ENCODE measurements around the gene SLC39A7. TPM values are rescaled to one million over a fixed set of nuclear protein-coding genes. Genes with fewer than 3 reads are reported as not detected.

Gene SLC39A7
- total RNA-seq, 2 donors from 2014 or later: 50.5 to 65.0 TPM

DNA sequence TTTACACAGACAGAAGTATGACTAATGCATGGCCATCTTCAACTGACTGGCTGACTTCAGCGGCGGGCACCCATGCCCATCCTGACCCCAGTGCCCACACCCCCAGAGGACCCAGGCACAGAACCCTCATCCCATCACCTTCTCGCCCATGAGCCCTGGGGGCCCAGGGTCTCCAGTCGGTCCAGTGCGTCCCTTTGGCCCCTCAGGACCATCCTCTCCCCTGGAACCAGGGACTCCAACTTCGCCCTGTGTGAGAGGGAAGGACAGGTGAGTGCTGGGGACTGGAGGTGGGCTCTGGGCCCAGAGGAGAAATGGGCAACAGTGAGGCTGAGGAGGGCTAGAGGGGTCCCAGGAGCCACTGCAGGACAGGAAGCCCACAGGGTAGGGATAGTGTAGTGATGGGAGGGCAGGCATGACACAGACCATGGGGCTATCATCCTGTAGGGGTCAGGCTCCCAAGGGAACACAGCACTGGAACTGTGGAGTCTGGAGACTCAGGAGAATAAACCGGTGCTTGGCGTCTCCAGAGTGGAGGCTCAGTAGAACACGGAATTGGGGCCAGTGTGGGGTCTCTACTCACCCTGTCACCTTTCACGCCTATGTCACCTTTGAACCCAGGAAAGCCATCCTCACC is 25.1 kb upstream of the SLC39A7 start:
- Mint-ChIP-seq H3K27me3 (peaks cover 12% of the 10 kb centered on the region), H3K9me3 (no peaks in the 10 kb centered on the region), H3K4me1 (no peaks in the 10 kb centered on the region), H3K4me3 (no peak overlapping the region), H3K36me3 (ENCODE audit: low read depth) (no peaks in the 10 kb centered on the region), H3K27ac (peak overlapping the region; percentile 25)
- no peak for ATAC-seq (replicated peaks)

DNA sequence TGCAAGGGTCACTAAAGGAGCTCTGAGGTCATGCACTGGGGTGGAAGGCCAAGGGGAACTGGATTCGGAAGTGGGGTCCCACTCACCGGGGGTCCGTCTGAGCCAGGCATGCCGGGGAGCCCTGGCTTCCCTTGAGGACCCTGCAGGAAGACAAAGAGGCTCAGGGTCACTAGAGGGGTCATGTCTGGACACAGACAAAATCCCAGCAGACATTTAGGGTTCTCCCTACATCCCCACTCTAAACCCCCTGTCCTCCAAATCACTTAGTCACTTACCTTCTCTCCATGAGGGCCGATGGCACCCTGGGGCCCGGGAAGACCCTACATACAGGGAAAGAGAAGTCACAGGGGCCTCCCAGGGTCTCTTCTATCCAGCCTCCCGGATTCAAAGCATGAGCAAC is 23.8 kb upstream of the SLC39A7 start:
- no peak for ATAC-seq (replicated peaks)
- H3K9me3 Mint-ChIP-seq: no peaks in the 10 kb centered on the region
- no peaks in the 10 kb centered on the region for H3K36me3 Mint-ChIP-seq (ENCODE audit: low read depth)
- no peak overlapping the region for H3K4me3 Mint-ChIP-seq
- H3K4me1 Mint-ChIP-seq: no peaks in the 10 kb centered on the region
- H3K27ac Mint-ChIP-seq: no peak overlapping the region
- H3K27me3 Mint-ChIP-seq: peaks cover 12% of the 10 kb centered on the region

DNA sequence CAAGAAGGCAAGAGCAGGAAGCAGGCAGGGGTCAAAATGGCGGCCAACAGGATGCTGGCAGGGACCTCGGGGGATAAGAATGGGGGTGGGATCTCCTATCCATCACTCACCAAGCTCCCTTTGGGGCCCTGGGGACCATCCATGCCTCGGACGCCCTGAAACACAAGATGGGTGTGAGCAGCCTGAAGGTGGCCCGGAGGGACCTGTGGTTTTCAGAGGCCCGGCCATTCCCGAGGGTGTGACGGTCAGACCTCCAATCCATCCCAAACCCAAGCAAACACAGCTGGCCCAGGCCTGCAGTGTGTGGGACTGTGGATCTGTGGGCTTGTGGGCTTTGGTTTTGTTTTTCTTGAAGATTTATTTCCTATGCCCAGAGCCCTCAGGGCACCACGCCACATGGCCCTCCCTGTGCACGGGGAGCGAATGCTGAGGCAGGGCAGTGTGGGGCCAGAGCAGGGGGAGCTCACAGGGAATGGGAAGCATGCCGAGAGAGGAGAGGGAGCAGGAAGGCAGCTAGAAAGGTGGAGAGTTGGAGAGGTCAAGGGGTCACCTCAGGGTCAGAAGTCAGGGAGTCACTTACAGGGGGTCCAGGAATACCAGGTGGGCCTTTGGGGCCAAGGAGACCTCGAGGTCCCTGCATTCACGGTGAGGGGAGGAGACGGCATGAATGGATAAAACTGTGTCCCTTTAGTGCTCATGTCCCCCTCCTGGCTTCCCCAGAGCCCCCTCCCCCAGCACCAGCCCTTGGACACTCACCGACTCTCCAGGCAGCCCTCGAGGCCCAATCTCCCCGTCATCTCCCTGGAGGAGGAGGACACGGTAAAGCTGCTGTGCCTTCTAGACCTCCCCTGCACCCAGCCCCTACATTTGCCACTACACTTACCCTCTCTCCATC is 22.9 kb upstream of the SLC39A7 start:
- no peak overlapping the region for H3K27ac Mint-ChIP-seq
- peaks cover 2% of the 10 kb centered on the region for H3K4me1 Mint-ChIP-seq
- peaks cover 3% of the 10 kb centered on the region for H3K9me3 Mint-ChIP-seq
- no peak overlapping the region for H3K4me3 Mint-ChIP-seq
- H3K36me3 Mint-ChIP-seq (ENCODE audit: low read depth): no peaks in the 10 kb centered on the region
- ATAC-seq (replicated peaks): no peak
- peaks cover 9% of the 10 kb centered on the region for H3K27me3 Mint-ChIP-seq

DNA sequence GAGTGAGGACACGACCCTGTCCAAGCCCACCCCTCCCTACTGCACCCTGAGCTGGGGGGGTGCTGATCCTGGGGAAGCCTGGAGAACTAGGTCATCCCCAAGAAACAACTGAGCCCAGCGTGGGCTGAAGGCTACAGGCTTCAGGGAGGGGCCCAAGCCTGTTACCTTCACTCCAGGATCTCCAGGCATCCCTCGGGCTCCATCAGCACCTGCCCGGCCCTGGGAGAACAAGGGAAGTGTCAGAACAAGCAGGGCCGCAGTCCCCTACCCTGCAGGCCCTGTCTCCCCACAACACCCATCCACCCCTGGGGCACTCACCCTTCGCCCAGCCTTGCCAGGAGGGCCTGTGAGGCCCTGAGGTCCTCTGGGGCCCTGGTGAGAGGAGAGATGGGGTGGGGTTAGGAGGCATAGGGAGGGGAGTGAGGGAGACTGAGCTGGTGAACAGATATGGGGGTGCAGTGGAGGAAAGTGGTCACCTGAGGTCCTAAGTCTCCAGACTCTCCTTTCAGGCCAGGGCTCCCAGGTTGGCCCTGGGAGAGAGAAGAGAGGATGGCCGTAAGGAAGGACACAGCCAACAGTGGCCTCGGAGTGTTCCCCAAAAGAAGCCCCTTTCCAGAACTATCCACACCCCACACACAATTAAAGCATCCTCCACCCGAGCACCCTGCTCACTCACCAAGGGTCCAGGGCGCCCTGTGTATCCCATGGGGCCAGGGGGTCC is 21.8 kb upstream of the SLC39A7 start:
- peaks cover 14% of the 10 kb centered on the region for H3K4me1 Mint-ChIP-seq
- peaks cover 14% of the 10 kb centered on the region for H3K9me3 Mint-ChIP-seq
- no peak for ATAC-seq (replicated peaks)
- no peak overlapping the region for H3K4me3 Mint-ChIP-seq
- H3K27me3 Mint-ChIP-seq: peaks cover 9% of the 10 kb centered on the region
- no peak overlapping the region for H3K27ac Mint-ChIP-seq
- peaks cover 6% of the 10 kb centered on the region for H3K36me3 Mint-ChIP-seq (ENCODE audit: low read depth)

DNA sequence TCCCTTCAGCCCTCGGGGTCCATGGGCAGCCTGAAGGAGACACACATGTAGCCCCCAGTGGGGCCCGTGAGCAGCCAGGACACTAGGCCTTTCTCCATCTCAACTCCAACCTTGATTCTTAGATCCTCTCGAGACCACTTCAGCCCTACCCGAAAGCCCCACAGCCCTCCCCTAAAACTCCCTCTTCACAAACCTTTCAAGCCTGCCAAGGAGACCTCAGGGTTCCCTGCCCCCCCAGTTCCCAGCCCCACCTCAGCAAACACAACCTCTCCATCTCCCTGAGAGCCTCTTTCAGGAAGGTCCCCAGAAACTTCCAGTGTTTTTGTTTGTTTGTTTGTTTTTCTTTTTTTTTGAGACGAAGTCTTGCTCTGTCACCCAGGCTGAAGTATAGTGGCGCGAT is 19.5 kb upstream of the SLC39A7 start:
- no peaks in the 10 kb centered on the region for H3K27me3 Mint-ChIP-seq
- no peak overlapping the region for H3K27ac Mint-ChIP-seq
- H3K9me3 Mint-ChIP-seq: peaks cover 14% of the 10 kb centered on the region
- H3K36me3 Mint-ChIP-seq (ENCODE audit: low read depth): peaks cover 6% of the 10 kb centered on the region
- H3K4me3 Mint-ChIP-seq: no peak overlapping the region
- peaks cover 24% of the 10 kb centered on the region for H3K4me1 Mint-ChIP-seq
- ATAC-seq (replicated peaks): no peak

DNA sequence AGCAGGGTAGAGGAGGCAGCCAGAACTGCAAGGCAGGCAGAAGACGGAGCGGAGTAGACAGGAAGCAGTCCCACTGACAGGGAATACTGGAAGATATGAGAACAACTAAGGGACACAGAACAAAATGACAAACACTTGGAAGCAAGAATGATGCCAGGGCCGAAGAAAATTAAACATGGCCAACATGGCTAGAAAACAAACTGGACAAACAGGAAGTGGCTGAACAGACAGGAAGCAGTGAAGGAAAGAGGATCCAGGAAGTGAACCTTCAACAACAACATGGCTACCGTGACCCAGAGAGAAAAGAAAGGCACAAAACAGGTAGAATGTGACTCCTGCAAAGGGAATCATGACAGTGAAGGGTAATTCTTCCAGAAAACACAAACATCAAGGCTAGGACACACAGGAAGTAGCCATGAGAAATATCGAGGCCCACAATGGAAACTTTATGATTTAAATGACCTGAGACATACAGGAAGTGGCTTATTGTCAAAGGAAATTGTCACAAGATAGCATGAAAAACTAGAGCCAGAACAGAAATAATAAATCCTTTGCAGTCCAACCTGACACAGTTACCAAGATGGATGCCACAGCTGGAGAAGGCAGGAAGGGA is 17.5 kb upstream of the SLC39A7 start:
- peak overlapping the region; percentile 87 for H3K27ac Mint-ChIP-seq
- H3K27me3 Mint-ChIP-seq: peaks cover 13% of the 10 kb centered on the region

DNA sequence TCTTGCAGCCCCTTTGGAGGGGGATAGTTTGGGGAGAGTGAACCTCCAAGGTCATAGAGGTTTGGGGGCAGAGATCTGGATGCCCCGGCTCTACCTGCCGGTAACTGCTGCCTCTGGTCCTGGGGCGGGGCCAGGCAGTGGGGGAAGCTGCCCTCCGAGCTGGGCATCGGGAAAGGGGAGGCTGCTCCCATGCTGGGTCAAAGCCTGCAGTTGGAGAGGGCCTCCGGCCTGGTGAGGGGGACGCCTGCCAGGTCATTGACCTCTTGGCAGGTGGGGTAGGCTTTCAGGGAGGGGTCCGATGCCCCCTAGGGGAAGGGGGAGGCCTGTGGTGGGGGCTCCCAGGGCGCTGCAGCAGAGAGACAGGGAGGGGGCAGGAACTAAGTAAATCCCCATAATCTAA is 15.5 kb upstream of the SLC39A7 start:
- Mint-ChIP-seq H3K4me3 (no peak overlapping the region), H3K27ac (peak overlapping the region; percentile 65), H3K36me3 (ENCODE audit: low read depth) (peaks cover 6% of the 10 kb centered on the region), H3K4me1 (peaks cover 33% of the 10 kb centered on the region), H3K9me3 (peaks cover 14% of the 10 kb centered on the region), H3K27me3 (peaks cover 19% of the 10 kb centered on the region)
- no peak for ATAC-seq (replicated peaks)

More for the DNA sequence above, 17.5 kb upstream of the SLC39A7 start:
- peaks cover 14% of the 10 kb centered on the region for H3K9me3 Mint-ChIP-seq
- ATAC-seq (replicated peaks): peak; percentile 52
- peaks cover 33% of the 10 kb centered on the region for H3K4me1 Mint-ChIP-seq
- H3K36me3 Mint-ChIP-seq (ENCODE audit: low read depth): peaks cover 6% of the 10 kb centered on the region
- peak overlapping the region; percentile 74 for H3K4me3 Mint-ChIP-seq

DNA sequence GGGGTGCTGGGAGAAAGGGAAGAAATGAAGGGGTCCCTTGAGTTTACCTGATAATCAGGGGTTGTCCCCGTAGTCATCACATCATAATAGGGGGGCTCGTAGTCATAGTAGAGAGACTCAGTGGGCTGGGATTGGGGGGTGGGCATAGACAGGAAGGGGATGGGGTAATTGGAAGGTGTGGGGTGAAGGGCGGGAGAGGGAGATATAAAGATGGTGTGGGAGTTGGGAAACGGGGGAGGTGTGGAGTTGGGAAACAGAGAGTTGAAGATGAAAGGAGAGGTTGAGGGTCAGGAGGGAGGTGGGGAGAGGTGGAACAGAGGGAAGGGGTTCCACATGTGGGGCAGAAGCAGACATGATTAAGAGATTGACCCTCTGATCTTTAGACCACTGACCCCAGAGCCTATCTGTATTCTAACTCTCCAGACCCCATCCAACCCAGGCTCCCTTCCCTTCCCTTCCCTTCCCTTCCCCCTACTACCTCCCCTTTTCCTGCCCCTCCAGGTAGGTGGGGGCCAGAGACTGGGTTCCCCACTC is 14.9 kb upstream of the SLC39A7 start:
- peaks cover 22% of the 10 kb centered on the region for H3K27me3 Mint-ChIP-seq
- peaks cover 33% of the 10 kb centered on the region for H3K4me1 Mint-ChIP-seq
- ATAC-seq (replicated peaks): no peak
- no peak overlapping the region for H3K27ac Mint-ChIP-seq
- no peak overlapping the region for H3K4me3 Mint-ChIP-seq
- H3K36me3 Mint-ChIP-seq (ENCODE audit: low read depth): peaks cover 6% of the 10 kb centered on the region
- peaks cover 14% of the 10 kb centered on the region for H3K9me3 Mint-ChIP-seq

DNA sequence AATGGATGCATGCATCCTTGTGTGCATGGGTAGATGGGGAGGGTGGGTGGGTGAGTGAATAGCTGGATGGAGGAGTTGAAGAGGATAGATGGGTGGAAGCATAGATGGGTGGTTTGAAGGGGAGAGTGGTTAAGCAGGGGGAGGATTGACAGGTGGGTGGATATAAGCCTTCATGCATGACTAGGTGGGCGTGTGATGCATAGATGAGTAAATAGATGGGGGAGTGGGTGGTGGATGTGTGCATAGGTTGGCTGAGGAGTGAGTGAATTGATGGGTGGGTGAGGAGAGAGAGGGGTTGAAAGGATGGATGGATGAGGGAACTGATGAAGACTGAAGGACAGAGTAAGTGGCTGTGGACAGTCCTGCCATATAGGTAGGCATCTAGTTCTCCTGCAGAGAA is 12.9 kb upstream of the SLC39A7 start:
- H3K4me3 Mint-ChIP-seq: no peak overlapping the region
- peaks cover 11% of the 10 kb centered on the region for H3K9me3 Mint-ChIP-seq
- H3K27me3 Mint-ChIP-seq: peaks cover 30% of the 10 kb centered on the region
- peaks cover 6% of the 10 kb centered on the region for H3K36me3 Mint-ChIP-seq (ENCODE audit: low read depth)
- peaks cover 30% of the 10 kb centered on the region for H3K4me1 Mint-ChIP-seq
- ATAC-seq (replicated peaks): no peak
- no peak overlapping the region for H3K27ac Mint-ChIP-seq

DNA sequence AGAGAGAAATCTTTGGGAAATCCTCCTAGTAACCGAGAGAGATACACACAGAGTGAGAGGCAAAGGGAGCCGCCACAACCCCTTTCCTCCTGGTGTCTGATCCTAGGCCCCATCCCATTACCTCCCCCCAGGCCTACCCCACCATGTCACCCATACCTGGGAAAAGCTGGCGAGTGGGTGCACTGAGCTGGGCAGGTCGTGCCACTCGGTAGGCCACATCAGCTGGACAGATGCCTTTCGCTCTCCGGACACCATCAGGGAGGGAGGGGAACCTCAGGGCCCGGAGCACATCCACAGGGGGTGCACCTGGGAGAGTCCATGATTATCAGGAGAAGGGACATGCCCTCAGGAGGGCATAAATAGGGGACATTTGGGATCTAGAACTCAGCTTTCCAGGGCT is 11.5 kb upstream of the SLC39A7 start:
- Mint-ChIP-seq H3K27me3 (peaks cover 30% of the 10 kb centered on the region), H3K9me3 (no peaks in the 10 kb centered on the region), H3K36me3 (ENCODE audit: low read depth) (peaks cover 7% of the 10 kb centered on the region), H3K4me3 (no peak overlapping the region), H3K27ac (no peak overlapping the region), H3K4me1 (peaks cover 22% of the 10 kb centered on the region)
- ATAC-seq (replicated peaks): no peak

DNA sequence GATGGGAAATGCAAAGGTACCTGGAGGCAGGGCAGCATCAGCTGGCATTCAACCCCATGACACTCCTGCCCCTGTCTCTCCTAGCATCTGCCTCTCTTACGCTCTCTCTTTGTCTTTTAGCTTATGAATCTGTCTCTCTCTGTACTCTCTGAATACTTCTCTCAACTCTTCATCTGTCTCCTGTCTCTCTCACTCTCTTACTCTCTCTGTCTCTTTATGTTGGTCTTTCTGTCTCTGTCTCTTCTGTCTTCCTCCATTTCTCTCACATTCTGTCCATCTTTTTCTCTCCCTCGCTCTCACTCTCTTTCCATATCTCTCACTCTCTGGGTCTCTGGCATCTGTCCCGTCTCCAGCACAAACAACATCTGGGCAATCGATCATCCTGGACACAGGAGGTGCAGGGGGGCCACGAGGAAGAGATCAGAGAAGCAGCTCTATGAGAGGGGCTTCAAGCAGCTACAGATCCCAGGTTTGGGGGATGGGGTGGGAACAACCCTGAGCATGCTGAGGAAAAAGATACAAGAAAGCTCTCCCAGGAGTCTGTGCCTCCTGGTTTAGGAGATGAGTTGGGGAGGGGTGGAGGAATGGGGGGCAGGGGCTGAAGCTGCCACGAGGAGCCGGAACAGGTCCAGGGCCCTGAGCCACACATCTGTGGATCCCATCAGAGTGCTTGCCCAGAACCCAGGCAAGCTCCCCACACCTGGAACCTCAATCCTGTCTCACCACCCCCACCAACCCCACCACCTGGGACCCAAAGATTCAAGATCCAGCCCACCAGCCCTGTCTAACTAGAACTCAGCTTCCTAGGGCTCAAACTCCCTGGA is 10.8 kb upstream of the SLC39A7 start:
- peaks cover 14% of the 10 kb centered on the region for H3K36me3 Mint-ChIP-seq (ENCODE audit: low read depth)
- no peak for ATAC-seq (replicated peaks)
- no peak overlapping the region for H3K4me3 Mint-ChIP-seq
- peaks cover 15% of the 10 kb centered on the region for H3K4me1 Mint-ChIP-seq
- peaks cover 30% of the 10 kb centered on the region for H3K27me3 Mint-ChIP-seq
- no peak overlapping the region for H3K27ac Mint-ChIP-seq
- H3K9me3 Mint-ChIP-seq: no peaks in the 10 kb centered on the region

DNA sequence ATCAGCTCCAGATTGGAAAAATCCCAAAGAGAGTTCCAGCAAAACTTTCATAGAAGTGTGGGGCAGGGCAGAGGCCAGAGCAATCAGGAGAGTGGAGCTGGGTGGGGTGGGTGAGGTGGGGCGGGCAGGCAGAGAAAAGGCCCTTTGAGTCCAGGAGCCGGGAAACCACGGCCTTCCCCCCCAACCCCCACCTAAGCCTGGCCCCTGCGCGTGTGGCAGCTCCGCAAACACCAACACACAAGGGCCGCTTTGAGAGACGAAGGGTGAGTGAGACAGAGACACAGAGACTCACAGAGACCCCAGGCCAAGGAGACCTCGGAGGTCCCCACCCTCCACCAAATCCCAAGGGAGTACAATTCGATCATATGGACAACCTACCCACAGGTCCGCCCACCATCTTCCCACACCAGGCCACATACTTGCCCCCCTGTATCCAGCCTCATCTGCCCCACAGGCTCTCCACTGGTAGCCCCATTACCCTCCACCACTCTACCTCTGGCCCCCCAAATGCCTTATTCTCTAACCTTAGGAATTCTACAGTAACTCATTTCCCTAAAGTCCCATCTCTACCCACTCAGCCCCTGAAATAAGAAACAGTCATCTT is 10.1 kb upstream of the SLC39A7 start:
- peaks cover 21% of the 10 kb centered on the region for H3K36me3 Mint-ChIP-seq (ENCODE audit: low read depth)
- ATAC-seq (replicated peaks): no peak
- no peak overlapping the region for H3K27ac Mint-ChIP-seq
- peaks cover 30% of the 10 kb centered on the region for H3K27me3 Mint-ChIP-seq
- H3K9me3 Mint-ChIP-seq: no peaks in the 10 kb centered on the region
- no peak overlapping the region for H3K4me3 Mint-ChIP-seq
- H3K4me1 Mint-ChIP-seq: peaks cover 14% of the 10 kb centered on the region

DNA sequence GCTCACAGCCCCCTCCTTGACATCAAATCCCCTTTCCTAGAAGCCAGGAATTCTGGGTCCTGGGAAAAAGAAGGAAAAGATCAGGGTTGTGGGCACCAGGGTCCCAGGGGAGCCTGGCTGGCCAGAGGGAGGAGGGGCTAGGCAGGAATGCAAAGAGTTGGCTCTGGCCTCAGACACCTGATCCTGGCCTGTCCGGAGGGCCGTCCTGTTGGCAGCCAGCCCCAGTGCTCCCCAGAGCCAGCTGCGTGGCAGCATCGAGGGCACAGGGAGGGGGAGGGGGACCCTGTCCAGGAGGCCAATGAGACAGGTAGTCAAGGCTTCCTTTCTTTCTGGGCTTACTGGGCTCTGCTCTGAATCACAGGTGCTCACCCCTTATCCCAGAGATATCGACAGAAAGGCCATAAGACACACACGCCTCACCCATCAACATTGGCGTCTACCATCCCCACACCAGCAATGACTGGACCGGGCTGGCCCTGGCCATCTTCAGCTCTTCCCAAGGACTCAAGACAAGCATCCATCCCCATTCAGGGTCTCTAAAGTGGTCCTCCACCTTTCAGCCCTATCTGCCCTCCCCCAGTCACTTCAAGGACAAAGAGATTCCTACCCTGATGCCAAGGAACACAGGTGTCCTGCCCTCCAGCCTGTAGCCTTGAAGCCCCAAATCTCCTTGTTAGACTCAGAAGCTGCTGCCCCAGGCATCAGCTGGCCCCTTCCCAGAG is 9.1 kb upstream of the SLC39A7 start:
- no peak overlapping the region for H3K27ac Mint-ChIP-seq
- H3K36me3 Mint-ChIP-seq (ENCODE audit: low read depth): peaks cover 31% of the 10 kb centered on the region
- peaks cover 14% of the 10 kb centered on the region for H3K4me1 Mint-ChIP-seq
- H3K9me3 Mint-ChIP-seq: no peaks in the 10 kb centered on the region
- no peak overlapping the region for H3K4me3 Mint-ChIP-seq
- H3K27me3 Mint-ChIP-seq: peaks cover 29% of the 10 kb centered on the region
- no peak for ATAC-seq (replicated peaks)
